Measurements from ENCODE around the gene SYNE2. TPM values are rescaled to one million over a fixed set of nuclear protein-coding genes. Genes with fewer than 3 reads are reported as not detected.
A peak's percentile ranks its signal among the peaks of the same experiment; 100 is the strongest.

The SYNE2 gene
- total and polyA plus RNA-seq, 12 donors: 43.6 to 205 (median 103) TPM

DNA sequence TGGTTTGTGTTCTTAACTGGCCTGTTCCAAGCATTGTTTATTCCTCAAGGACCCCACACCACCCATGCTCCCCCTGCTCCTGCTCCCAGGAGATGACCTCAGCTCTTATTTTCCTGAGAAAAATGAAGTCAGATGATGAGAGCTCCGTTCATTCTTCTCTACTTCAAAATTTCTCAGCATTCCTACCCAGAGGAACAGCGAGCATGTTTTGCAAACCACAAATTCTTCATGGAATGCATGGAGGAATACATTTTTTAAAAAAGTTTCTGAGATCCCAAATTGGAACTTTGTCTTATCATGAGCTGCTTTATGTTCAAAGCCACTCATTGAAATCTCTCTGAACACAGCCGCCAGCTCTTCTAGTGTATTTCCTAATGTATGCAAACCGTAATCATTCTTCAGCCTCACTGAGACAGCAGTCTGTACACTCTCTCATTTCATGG lies 44.9 kb downstream of the SYNE2 start:
- H3K9me3 ChIP-seq: no peaks in the 10 kb centered on the region
- H3K4me1 ChIP-seq: peaks cover 12 to 96% (median 71%) of the 10 kb centered on the region in 9 donors
- H3K27me3 ChIP-seq: peaks cover 0 to 82% (median 0%) of the 10 kb centered on the region in 7 donors
- no peak overlapping the region for H3K4me3 ChIP-seq
- TF ChIP-seq, protein P1, sequence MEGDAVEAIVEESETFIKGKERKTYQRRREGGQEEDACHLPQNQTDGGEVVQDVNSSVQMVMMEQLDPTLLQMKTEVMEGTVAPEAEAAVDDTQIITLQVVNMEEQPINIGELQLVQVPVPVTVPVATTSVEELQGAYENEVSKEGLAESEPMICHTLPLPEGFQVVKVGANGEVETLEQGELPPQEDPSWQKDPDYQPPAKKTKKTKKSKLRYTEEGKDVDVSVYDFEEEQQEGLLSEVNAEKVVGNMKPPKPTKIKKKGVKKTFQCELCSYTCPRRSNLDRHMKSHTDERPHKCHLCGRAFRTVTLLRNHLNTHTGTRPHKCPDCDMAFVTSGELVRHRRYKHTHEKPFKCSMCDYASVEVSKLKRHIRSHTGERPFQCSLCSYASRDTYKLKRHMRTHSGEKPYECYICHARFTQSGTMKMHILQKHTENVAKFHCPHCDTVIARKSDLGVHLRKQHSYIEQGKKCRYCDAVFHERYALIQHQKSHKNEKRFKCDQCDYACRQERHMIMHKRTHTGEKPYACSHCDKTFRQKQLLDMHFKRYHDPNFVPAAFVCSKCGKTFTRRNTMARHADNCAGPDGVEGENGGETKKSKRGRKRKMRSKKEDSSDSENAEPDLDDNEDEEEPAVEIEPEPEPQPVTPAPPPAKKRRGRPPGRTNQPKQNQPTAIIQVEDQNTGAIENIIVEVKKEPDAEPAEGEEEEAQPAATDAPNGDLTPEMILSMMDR (IDR thresholded peaks at IDR 0.05): no peak
- no peaks in the 10 kb centered on the region for H3K36me3 ChIP-seq
- no peak for ATAC-seq
- peak overlapping the region in 8 of 10 donors; percentile 19 to 83 (median 51) for H3K27ac ChIP-seq
- intact Hi-C loops (cut with DNase I): loop anchor here in 2 of 10 donors (5.0 kb wide), 1 partner anchor 45 kb away; the partner anchor contains the start of gene SYNE2 (in 2 of the 2)
- DNase-seq: no peak
- WGBS, 2 donors: 72 to 81% methylated on average over 4 of the region's 4 CpGs

DNA sequence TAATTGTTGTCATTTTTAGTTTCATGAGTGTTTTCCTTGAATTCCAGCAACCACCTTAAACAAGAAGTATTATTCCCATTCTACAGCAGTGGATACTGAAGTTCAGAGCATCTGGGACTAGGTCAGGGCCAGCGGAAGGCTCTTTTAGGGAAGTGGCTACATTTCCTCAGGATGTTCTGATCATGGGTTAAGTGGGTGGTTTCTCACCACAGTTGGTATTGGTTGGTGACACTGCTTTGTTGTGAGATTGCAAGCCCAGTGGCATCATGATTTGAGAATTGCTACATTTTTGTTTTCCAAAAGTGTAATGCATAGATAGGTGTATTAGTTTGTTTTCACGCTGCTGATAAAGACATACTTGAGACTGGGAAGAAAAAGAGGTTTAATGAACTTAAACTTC lies 47.1 kb downstream of the SYNE2 start:
- no peak for DNase-seq
- Histone ChIP-seq H3K36me3 (no peaks in the 10 kb centered on the region), H3K9me3 (peaks cover 0 to 5% (median 0%) of the 10 kb centered on the region in 11 donors), H3K4me1 (peaks cover 0 to 82% (median 49%) of the 10 kb centered on the region in 9 donors), H3K27me3 (peaks cover 0 to 82% (median 0%) of the 10 kb centered on the region in 7 donors), H3K27ac (peak overlapping the region in 2 of 10 donors; percentile 3 to 82), H3K4me3 (no peak overlapping the region)
- TF ChIP-seq, protein P1 (IDR thresholded peaks at IDR 0.05): no peak
- 87 to 89% methylated on average over 2 of the region's 2 CpGs for WGBS, 2 donors
- ATAC-seq: no peak
- intact Hi-C loops (cut with DNase I): loop anchor here in 2 of 10 donors (5.0 kb wide), 1 partner anchor 48 kb away; the partner anchor contains the start of gene SYNE2 (in 2 of the 2)

DNA sequence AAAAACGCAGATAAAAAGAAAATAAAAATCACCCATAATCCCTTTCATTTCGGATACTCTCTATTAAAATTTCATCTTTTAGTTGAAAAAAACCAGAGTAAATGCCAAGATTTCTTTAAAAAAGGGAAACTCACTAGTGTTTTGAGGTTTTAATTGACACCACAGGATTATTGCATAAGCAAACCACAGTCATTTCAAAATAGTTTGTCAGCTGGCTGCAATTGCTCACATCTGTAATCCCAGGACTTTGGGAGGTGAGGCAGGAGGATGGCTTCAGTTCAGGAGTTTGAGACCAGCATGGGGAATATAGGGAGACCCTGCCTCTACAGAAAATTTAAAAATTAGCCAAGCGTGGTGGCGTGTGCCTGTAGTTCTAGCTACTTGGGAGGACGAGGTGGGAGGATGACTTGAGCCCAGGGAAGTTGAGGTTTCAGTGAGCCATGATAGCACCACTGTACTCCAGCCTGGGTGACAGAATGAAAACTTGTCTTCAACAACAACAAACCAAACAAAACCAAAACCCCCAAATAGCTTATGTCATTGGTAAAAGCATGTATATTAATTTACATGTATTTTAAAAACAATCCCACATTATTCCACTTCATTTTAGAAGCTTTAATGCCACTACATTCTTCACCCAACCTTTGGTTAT lies 48.8 kb downstream of the SYNE2 start:
- TF ChIP-seq, protein P1 (IDR thresholded peaks at IDR 0.05): no peak
- Histone ChIP-seq H3K4me1 (peaks cover 0 to 76% (median 34%) of the 10 kb centered on the region in 9 donors), H3K27ac (no peak overlapping the region), H3K27me3 (peaks cover 0 to 79% (median 0%) of the 10 kb centered on the region in 7 donors), H3K4me3 (no peak overlapping the region), H3K36me3 (no peaks in the 10 kb centered on the region), H3K9me3 (peaks cover 0 to 9% (median 0%) of the 10 kb centered on the region in 11 donors)
- 95 to 96% methylated on average over 5 of the region's 5 CpGs for WGBS, 2 donors
- DNase-seq: no peak
- ATAC-seq: no peak
- intact Hi-C loops (cut with DNase I): no loop called here

DNA sequence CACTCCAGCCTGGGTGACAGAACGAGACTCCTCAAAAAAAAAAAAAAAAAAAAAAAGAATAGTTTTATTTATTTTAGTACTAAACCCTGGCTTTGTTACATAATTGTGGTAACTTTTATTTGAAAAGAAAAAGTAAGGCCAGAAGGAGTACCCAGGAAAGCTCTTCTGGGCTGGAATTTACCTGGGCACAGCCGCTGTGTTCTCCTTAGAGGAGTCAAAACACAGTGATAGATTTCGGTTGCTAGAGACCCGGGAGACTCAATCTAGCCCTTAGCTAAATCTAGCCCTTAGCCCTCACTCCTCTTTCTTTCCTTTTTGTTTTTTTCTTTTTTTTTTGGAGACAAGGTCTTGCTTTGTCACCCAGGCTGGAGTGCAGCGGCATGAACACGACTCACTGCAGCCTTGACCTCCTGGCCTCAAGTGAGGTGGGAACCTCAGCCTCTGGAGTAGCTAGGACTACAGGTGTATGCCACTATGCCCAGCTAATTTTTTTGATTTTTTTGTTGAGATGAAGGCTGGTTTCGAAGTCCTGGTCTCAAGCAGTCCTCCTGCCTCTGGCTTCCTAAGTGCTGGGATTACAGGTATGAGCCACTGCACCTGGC lies 49.7 kb downstream of the SYNE2 start:
- H3K27me3 ChIP-seq: peaks cover 0 to 79% (median 0%) of the 10 kb centered on the region in 7 donors
- 95 to 97% methylated on average over 7 of the region's 7 CpGs for WGBS, 2 donors

More for the DNA sequence above, 49.7 kb downstream of the SYNE2 start:
- Histone ChIP-seq H3K4me3 (no peak overlapping the region), H3K9me3 (peaks cover 0 to 9% (median 0%) of the 10 kb centered on the region in 11 donors), H3K27ac (no peak overlapping the region), H3K4me1 (peaks cover 0 to 69% (median 25%) of the 10 kb centered on the region in 9 donors), H3K36me3 (no peaks in the 10 kb centered on the region)
- no peak for ATAC-seq
- TF ChIP-seq, protein P1 (IDR thresholded peaks at IDR 0.05): no peak
- intact Hi-C loops (cut with DNase I): no loop called here
- DNase-seq: no peak
